K562 (cell line): ENCODE results near the gene CRKL. TPM values are rescaled to one million over a fixed set of nuclear protein-coding genes. Genes with fewer than 3 reads are reported as not detected.

ENCODE experiments used
- ATF1 ChIP-seq, 2 experiments: fragments of 450-650 bp in 1 of 2; IDR thresholded peaks; 2 replicates each; pipeline ENCODE4 v1.6.1; 2016; ENCODE audit warnings: missing compliant biosample characterization in 1 of 2, missing genetic modification characterization in 1 of 2
- BRD4 ChIP-seq: fragments of 200-600 bp; sonication (generic); IDR thresholded peaks from 2 replicates; pipeline ENCODE4 v1.6.1; 2017; ENCODE audit warnings: inconsistent platforms
- CREB1 ChIP-seq, 2 experiments: sonication (generic) in 1 of 2; formaldehyde crosslinking in 1 of 2; IDR thresholded peaks; 2 replicates each; pipeline versions ENCODE4 v1.6.1 to v1.8.0; 2012 to 2022; ENCODE audit warnings: inconsistent platforms in 1 of 2, mild to moderate bottlenecking in 1 of 2, missing genetic modification reagents in 1 of 2, moderate library complexity in 1 of 2
- HOMEZ ChIP-seq: fragments of 250-450 bp; sonication (Bioruptor Pico); IDR thresholded peaks from 2 replicates; pipeline ENCODE4 v1.4.0; 2020; ENCODE audit warnings: mild to moderate bottlenecking, moderate library complexity
- MEF2A ChIP-seq: IDR thresholded peaks from 2 replicates; pipeline ENCODE4 v1.6.1; 2011; ENCODE audit warnings: low read depth, mild to moderate bottlenecking, low read length, moderate library complexity; ENCODE audit not compliant: control insufficient read depth
- NR1H2 ChIP-seq: sonication (generic); formaldehyde crosslinking; IDR thresholded peaks from 2 replicates; pipeline ENCODE4 v1.4.0; 2020; ENCODE audit warnings: mild to moderate bottlenecking, missing genetic modification reagents
- SPI1 ChIP-seq: IDR thresholded peaks from 2 replicates; pipeline ENCODE4 v1.6.1; 2011; ENCODE audit warnings: low read depth, low read length, control low read depth, borderline replicate concordance
- ZBED1 ChIP-seq: IDR thresholded peaks from 2 replicates; pipeline ENCODE4 v1.6.1; 2014
- ZBTB1 ChIP-seq: sonication (generic); formaldehyde crosslinking; IDR thresholded peaks from 2 replicates; pipeline ENCODE4 v1.8.1; 2023; ENCODE audit warnings: missing genetic modification reagents, low read depth, mild to moderate bottlenecking, borderline replicate concordance
- ZBTB17 ChIP-seq: fragments of 450-650 bp; formaldehyde crosslinking; IDR thresholded peaks from 2 replicates; pipeline ENCODE4 v1.4.0; 2020; ENCODE audit warnings: mild to moderate bottlenecking
- ZBTB33 ChIP-seq: sonication (generic); formaldehyde crosslinking; IDR thresholded peaks from 2 replicates; pipeline ENCODE4 v1.8.1; 2023; ENCODE audit warnings: mild to moderate bottlenecking, missing genetic modification reagents
- ZNF140 ChIP-seq: fragments of 250-450 bp; sonication (Bioruptor Pico); IDR thresholded peaks from 2 replicates; pipeline ENCODE4 v1.8.0; 2021; ENCODE audit warnings: moderate library complexity, mild to moderate bottlenecking, inconsistent platforms
- ZNF347 ChIP-seq: fragments of 450-650 bp; formaldehyde crosslinking; IDR thresholded peaks from 2 replicates; pipeline ENCODE4 v1.4.0; 2020; ENCODE audit warnings: low read depth, mild to moderate bottlenecking, moderate library complexity
- ZNF609 ChIP-seq: sonication (generic); formaldehyde crosslinking; IDR thresholded peaks from 2 replicates; pipeline ENCODE4 v1.8.1; 2023; ENCODE audit warnings: missing genetic modification reagents, mild to moderate bottlenecking, borderline replicate concordance
- ZNF696 ChIP-seq: fragments of 250-450 bp; sonication (Bioruptor Pico); conservative IDR thresholded peaks from 2 replicates; pipeline ENCODE4 v1.4.0; 2020; ENCODE audit warnings: mild to moderate bottlenecking, moderate library complexity
- ZNF830 ChIP-seq: fragments of 250-450 bp; sonication (Bioruptor Pico); IDR thresholded peaks from 2 replicates; pipeline ENCODE4 v1.5.0; 2021; ENCODE audit warnings: mild to moderate bottlenecking
- polyA plus RNA-seq, 8 experiments: library from polyadenylated mRNA; depleted of rRNA in 4 of 8; stranded (reverse) in 5 of 8; unstranded in 3 of 8; fragments of >200 nt; fragmentation: Nextera tagmentation in 2 of 8; fragmentation: Illumina TruSeq in 1 of 8; extraction: Ambion mirVana in 2 of 8; extraction: Trizol in 1 of 8; gene quantifications; 2 replicates each; pipeline versions ENCODE4 v1.2.1 to v1.2.3, GENCODE V29; 2011 to 2014; ENCODE audit warnings: inconsistent platforms in 1 of 8, missing spikeins in 1 of 8
- total RNA-seq, 7 experiments: library from RNA; depleted of rRNA in 6 of 7; stranded (reverse); fragments of >200 nt in 6 of 7; fragmentation: Illumina TruSeq in 2 of 7; extraction: Trizol in 2 of 7; gene quantifications; 2 replicates each; pipeline versions ENCODE4 v1.2.1 to v1.2.3, GENCODE V29; 2011 to 2021; ENCODE audit warnings: low replicate concordance in 1 of 7

The CRKL gene
- total and polyA plus RNA-seq, 9 of the 15 experiments (the other 6 are each of a cell fraction or from before 2014, with no cell fraction given) = 100 to 263 (median 124) TPM

DNA sequence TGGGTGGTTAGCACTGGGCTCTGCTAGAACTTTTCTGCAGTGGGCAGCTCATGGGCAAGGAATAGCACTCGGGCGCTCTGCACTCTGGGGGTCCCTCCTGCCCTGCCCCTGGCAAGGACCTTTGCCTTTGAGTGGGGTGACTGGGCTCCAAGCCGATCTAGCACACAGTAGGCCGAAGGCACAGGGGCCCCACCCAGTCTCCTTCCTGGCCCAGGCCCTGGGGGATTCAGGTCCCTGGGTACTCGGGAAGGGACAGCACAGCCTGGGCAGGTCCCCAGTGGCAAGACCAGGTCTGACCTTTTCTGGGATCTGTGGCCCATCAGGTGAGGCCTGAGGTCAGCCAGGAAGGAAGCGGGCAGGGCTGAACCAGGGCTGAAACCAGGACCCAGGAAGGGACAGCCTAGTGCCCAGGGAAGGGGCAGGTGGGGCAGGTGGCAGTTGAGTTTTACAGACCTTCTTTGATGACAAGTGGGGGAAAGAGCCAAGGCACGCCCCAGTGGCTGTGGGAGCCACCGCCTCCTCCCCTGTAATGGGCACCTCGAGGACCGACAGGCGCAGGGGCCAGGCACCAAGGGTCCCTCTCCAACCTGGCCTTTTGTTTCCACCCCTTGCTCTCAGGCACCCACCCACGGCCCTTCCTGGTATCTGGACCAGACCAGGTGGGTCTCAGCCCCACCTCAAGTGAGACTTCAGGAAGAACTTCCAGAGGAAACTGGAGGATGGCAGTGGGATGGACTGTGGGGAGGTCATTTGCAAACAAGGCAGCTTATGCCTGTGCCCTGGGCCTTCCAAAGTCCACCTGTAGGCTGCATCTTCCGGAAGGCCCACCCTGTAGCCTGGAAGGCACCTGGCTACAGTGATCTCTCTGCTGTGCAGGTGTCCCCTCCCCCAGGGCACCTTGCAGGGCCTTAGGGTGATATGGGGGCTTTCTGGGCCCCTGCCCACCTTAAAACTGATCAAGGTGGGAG lies 49.0 kb downstream of the CRKL start (continued):
- TF ChIP-seq NR1H2 (CRISPR knock-in tag) (no peak), HOMEZ (0 out of 2 replicates have a peak, but pooled peaks have one; percentile 29), MEF2A (no peak), ZNF609 (CRISPR knock-in tag) (peak; percentile 57; the same call in 1 of the 2 replicates), ZNF696 (CRISPR knock-in tag) (no peak), ZNF140 (no peak), SPI1 (no peak), CREB1 (IDR thresholded peaks at IDR 0.05) (no peak), CREB1 (CRISPR knock-in tag; IDR thresholded peaks at IDR 0.05) (no peak), ATF1 (CRISPR knock-in tag; IDR thresholded peaks at IDR 0.05) (no peak), ATF1 (tag; IDR thresholded peaks at IDR 0.05) (no peak), ZBTB1 (CRISPR knock-in tag) (peak; percentile 58; the same call in 1 of the 2 replicates), BRD4 (no peak), ZNF347 (CRISPR knock-in tag) (no peak), ZNF830 (CRISPR knock-in tag) (no peak), ZBTB17 (CRISPR knock-in tag) (no peak), ZBED1 (0 out of 2 replicates have a peak, but pooled peaks have one; percentile 41), ZBTB33 (no peak)
